ENCODE data around the gene NCS1.
"Not testable (repeated sequence)": the region's sequence is repeated elsewhere in the genome, so short reads cannot be mapped to it uniquely, and the experiment has no call there.

GRCh38 chr9:130258137-130258536 lies 85.9 kb downstream of the NCS1 start:
- not testable (repeated sequence) for TF ChIP-seq CTCF (IDR thresholded peaks at IDR 0.05; ENCODE audit: insufficient read depth, low read depth, low read length); EZH2 (IDR thresholded peaks at IDR 0.05; ENCODE audit: insufficient read depth, low read length)

Data from astrocyte (in vitro differentiated cells and primary cell).